Gastrocnemius medialis (tissue), 4 donors: ENCODE results near the gene GLI2.

Experiments used
- POLR2A ChIP-seq, 2 donors: fragments of 450-650 bp; IDR thresholded peaks; one replicate each; pipeline ENCODE4 v1.6.1; 2017; ENCODE audit warnings: antibody characterized with exemption in 2 of 2, mild to moderate bottlenecking in 2 of 2, moderate library complexity in 2 of 2
- TF ChIP-seq, protein P1 (sequence below), 5 experiments: fragments of 450-650 bp in 3 of 5; fragments of 200-600 bp in 2 of 5; sonication (generic) in 2 of 5; IDR thresholded peaks in 4 of 5; conservative IDR thresholded peaks in 1 of 5; 1 replicate in 4 of 5; 2 replicates in 1 of 5; pipeline ENCODE4 v1.5.1; 2016 to 2019; ENCODE audit warnings: antibody characterized with exemption in 5 of 5, mild to moderate bottlenecking in 3 of 5, moderate library complexity in 3 of 5

DNA sequence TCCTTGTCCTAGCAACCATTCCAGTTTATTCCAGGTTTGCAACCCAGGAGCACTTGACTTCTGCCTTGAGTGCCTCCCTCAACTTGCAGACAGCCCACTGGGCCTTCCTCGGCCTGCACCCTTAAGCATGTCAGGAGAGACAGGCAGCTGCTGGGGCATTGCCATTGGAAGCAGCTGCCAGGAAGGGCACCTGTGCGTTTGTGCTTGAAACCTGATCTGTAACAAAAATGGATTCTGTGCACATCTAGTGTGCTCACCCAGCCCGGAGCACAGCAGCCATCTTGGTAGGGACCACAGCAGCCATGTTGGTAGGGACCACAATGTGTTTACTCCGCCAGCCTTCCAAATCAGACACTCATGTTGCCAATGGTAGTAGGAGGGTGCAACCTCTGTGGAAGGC is 44.3 kb upstream of the GLI2 start:
- TF ChIP-seq, protein P1, sequence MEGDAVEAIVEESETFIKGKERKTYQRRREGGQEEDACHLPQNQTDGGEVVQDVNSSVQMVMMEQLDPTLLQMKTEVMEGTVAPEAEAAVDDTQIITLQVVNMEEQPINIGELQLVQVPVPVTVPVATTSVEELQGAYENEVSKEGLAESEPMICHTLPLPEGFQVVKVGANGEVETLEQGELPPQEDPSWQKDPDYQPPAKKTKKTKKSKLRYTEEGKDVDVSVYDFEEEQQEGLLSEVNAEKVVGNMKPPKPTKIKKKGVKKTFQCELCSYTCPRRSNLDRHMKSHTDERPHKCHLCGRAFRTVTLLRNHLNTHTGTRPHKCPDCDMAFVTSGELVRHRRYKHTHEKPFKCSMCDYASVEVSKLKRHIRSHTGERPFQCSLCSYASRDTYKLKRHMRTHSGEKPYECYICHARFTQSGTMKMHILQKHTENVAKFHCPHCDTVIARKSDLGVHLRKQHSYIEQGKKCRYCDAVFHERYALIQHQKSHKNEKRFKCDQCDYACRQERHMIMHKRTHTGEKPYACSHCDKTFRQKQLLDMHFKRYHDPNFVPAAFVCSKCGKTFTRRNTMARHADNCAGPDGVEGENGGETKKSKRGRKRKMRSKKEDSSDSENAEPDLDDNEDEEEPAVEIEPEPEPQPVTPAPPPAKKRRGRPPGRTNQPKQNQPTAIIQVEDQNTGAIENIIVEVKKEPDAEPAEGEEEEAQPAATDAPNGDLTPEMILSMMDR (IDR thresholded peaks at IDR 0.05 in 4 of 5, conservative IDR thresholded peaks at IDR 0.05 in 1 of 5): no peak
- no peak for TF ChIP-seq POLR2A (IDR thresholded peaks at IDR 0.05)
